Tibial artery (tissue), 4 donors: Measurements from ENCODE around the gene SLC9A9.

Experiments used
- DNase-seq, 2 donors: peaks; one replicate each; pipeline ENCODE4 v3.0.0-alpha.2; 2019
- H3K27ac ChIP-seq, 2 donors: fragments of 200-600 bp; sonication (generic) in 1 of 2; 1 replicate in 1 of 2; 2 replicates in 1 of 2; pipeline ENCODE4 v1.5.1; 2018 to 2019; ENCODE audit warnings: mild to moderate bottlenecking in 1 of 2
- H3K27me3 ChIP-seq, 2 donors: fragments of 200-600 bp; sonication (generic) in 1 of 2; one replicate each; pipeline versions ENCODE4 v1.5.1 to v1.6.0; 2016 to 2019
- H3K36me3 ChIP-seq, 3 donors: fragments of 200-600 bp; sonication (generic) in 2 of 3; one replicate each; pipeline ENCODE4 v1.5.1; 2016 to 2019; ENCODE audit warnings: mild to moderate bottlenecking in 2 of 3
- H3K4me1 ChIP-seq, 4 donors: fragments of 200-600 bp; sonication (generic) in 2 of 4; 1 replicate in 3 of 4; 2 replicates in 1 of 4; pipeline ENCODE4 v1.5.1; 2016 to 2019
- H3K4me3 ChIP-seq, 2 donors: fragments of 200-600 bp; sonication (generic) in 1 of 2; 1 replicate in 1 of 2; 2 replicates in 1 of 2; pipeline ENCODE4 v1.5.1; 2018 to 2019; ENCODE audit warnings: mild to moderate bottlenecking in 2 of 2
- H3K9me3 ChIP-seq, 3 donors: fragments of 200-600 bp; sonication (generic) in 1 of 3; one replicate each; pipeline ENCODE4 v1.5.1; 2016 to 2019
- intact Hi-C: fragments of 100-400 bp; cut with DNase I; formaldehyde crosslinking; loops from one replicate; pipeline ENCODE4 v1.15.0; 2023; ENCODE audit warnings: low total_unique reads
- TF ChIP-seq, protein P1 (sequence below), 2 experiments: fragments of 200-600 bp in 1 of 2; fragments of 450-650 bp in 1 of 2; IDR thresholded peaks; one replicate each; pipeline ENCODE4 v1.5.1; 2017 to 2019; ENCODE audit warnings: antibody characterized with exemption in 2 of 2, mild to moderate bottlenecking in 1 of 2, moderate library complexity in 1 of 2

Gene SLC9A9

DNA sequence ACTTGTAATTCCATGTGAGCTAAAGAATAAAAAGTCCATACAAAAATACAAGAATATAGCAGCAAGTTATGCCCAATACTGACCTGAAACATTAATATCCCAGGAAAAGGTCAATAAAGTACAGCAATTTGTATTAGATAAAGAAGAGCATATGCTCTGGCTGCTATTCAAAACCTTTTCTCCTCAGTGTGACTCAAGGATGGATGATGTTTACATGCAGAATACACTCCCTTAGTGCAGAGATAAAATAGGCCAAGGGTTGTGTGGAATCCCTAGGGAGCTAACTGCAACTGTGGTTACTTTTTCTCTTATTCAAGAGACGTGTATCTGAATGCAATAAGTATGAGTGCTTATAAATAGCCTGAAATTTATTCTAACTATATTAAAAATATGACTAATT is 78.7 kb downstream of the SLC9A9 start:
- H3K4me1 ChIP-seq: no peaks in the 10 kb centered on the region
- H3K27ac ChIP-seq: no peak overlapping the region
- intact Hi-C loops: no loop called here
- no peak for DNase-seq
- H3K36me3 ChIP-seq: no peaks in the 10 kb centered on the region
- H3K4me3 ChIP-seq: no peak overlapping the region
- H3K27me3 ChIP-seq: no peaks in the 10 kb centered on the region
- no peaks in the 10 kb centered on the region for H3K9me3 ChIP-seq
- TF ChIP-seq, protein P1, sequence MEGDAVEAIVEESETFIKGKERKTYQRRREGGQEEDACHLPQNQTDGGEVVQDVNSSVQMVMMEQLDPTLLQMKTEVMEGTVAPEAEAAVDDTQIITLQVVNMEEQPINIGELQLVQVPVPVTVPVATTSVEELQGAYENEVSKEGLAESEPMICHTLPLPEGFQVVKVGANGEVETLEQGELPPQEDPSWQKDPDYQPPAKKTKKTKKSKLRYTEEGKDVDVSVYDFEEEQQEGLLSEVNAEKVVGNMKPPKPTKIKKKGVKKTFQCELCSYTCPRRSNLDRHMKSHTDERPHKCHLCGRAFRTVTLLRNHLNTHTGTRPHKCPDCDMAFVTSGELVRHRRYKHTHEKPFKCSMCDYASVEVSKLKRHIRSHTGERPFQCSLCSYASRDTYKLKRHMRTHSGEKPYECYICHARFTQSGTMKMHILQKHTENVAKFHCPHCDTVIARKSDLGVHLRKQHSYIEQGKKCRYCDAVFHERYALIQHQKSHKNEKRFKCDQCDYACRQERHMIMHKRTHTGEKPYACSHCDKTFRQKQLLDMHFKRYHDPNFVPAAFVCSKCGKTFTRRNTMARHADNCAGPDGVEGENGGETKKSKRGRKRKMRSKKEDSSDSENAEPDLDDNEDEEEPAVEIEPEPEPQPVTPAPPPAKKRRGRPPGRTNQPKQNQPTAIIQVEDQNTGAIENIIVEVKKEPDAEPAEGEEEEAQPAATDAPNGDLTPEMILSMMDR (IDR thresholded peaks at IDR 0.05): no peak

DNA sequence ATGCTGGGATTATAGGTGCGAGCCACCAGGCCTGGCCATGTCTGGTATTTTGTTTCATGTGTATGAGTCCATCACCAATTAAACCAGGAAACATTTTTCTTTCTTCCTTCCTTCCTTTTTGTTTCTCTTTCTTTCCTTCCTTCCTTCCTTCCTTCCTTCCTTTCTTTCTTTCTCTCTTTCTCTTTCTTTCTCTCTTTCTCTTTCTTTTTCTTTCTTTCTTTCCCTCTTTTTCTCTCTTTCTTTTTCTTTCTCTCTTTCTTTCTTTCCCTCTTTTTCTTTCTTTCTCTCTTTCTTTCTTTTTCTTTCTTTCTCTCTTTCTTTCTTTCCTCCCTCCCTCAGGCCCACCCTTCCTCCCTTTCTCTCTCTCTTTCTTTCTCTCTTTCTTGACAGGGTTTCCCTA is 83.4 kb downstream of the SLC9A9 start:
- Histone ChIP-seq H3K27ac (no peak overlapping the region), H3K4me1 (no peaks in the 10 kb centered on the region), H3K27me3 (no peaks in the 10 kb centered on the region), H3K9me3 (no peaks in the 10 kb centered on the region), H3K36me3 (no peaks in the 10 kb centered on the region), H3K4me3 (no peak overlapping the region)
- DNase-seq: no peak
- TF ChIP-seq, protein P1 (IDR thresholded peaks at IDR 0.05): no peak
- intact Hi-C loops: no loop called here

DNA sequence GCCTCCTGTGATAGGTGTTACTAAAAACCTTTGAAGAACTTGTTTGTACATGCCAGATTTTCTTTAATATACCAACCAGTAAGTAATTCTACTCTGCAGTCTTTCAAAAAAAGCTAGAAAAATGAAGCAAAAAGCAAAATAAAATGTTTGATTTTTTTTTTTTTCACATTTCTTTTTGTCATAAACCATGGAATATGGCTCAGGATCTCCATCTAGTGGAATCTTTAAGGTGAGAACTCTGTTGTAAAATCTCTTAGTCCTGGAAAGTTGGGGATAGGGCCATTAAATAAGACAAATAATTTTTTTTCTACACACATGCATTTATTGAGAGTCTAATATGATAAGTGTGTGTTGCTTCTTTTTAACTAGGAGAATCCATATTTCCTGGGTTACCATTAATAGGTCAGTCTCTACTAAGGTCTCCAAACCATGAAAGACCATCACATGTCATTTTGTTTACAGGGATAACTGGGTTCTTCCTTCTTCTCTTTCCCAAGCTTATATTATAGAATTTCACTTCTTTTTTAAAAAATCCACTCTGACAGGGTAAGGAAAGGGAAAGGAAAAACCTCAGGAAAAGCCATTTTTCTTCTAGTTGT is 84.6 kb downstream of the SLC9A9 start:
- Histone ChIP-seq H3K4me1 (no peaks in the 10 kb centered on the region), H3K27me3 (no peaks in the 10 kb centered on the region), H3K4me3 (no peak overlapping the region), H3K9me3 (no peaks in the 10 kb centered on the region), H3K27ac (no peak overlapping the region), H3K36me3 (no peaks in the 10 kb centered on the region)
- intact Hi-C loops: no loop called here
- TF ChIP-seq, protein P1 (IDR thresholded peaks at IDR 0.05): peak in 1 of 2 experiments; percentile 9
- DNase-seq: no peak

DNA sequence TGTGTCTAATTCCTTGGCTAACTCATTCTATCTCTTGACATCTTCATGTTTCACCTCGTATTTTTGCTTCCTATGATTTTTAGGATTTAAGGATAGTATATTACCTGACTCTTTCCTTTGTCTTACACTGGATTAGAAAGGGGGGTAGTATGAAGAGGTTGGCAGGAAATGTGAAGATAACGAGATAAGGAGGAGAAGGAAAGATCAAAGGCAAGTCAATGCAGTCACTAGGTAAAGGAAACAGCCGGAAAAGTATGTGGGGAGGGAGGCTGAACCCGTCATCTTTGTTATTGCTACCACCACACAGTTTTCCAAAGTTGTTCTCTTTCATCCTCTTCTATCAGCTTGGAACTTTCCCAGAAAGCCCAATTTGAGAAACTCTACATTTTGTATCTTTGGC is 90.6 kb downstream of the SLC9A9 start:
- no peak overlapping the region for H3K4me3 ChIP-seq
- no peak overlapping the region for H3K27ac ChIP-seq
- no peaks in the 10 kb centered on the region for H3K36me3 ChIP-seq
- no peaks in the 10 kb centered on the region for H3K9me3 ChIP-seq
- no peaks in the 10 kb centered on the region for H3K27me3 ChIP-seq
- TF ChIP-seq, protein P1 (IDR thresholded peaks at IDR 0.05): no peak
- intact Hi-C loops: no loop called here
- H3K4me1 ChIP-seq: no peaks in the 10 kb centered on the region
- DNase-seq: no peak

DNA sequence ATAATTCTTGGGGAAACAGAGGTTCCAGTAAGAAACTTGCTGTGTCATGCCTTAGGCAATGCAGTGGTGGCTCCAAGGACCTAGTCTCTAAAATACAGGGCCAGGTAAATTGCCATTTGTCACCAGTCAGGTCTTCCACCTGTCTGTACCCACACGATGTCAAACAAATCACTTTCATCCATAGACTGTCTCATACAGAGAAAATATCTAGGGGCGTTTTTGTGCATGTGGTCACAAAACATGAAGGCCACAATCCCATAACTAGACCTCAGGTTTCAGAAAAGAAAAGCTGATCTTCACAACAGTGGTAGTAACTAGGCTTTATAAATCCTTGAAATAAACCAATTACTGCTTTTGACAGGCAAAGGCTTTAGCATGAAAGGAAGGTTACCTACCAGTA is 92.3 kb downstream of the SLC9A9 start:
- TF ChIP-seq, protein P1 (IDR thresholded peaks at IDR 0.05): no peak
- no peak overlapping the region for H3K4me3 ChIP-seq
- no peaks in the 10 kb centered on the region for H3K9me3 ChIP-seq
- intact Hi-C loops: no loop called here
- H3K27me3 ChIP-seq: no peaks in the 10 kb centered on the region
- H3K36me3 ChIP-seq: no peaks in the 10 kb centered on the region
- H3K4me1 ChIP-seq: no peaks in the 10 kb centered on the region
- DNase-seq: no peak
- no peak overlapping the region for H3K27ac ChIP-seq

DNA sequence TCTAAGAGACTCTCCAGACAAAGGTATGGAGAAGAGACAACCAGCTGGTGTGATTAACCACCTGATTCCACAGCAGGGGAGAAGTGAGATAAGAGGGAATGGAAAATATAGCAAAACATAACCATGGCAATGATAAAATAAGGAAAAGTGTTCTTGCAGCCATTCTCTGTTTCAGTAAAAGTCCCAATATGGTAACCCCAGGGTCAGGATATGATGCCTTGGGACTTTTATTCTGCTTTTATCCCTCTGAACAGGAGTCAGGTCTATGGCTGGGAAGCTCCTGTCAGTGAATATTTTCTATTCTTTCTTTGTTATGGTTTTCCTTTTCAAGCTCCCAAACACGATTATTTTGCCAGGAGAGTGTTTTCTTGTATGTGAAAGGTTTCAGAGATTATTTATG is 94.2 kb downstream of the SLC9A9 start:
- no peak overlapping the region for H3K27ac ChIP-seq
- no peak for DNase-seq
- no peaks in the 10 kb centered on the region for H3K36me3 ChIP-seq
- TF ChIP-seq, protein P1 (IDR thresholded peaks at IDR 0.05): no peak
- no peak overlapping the region for H3K4me3 ChIP-seq
- intact Hi-C loops: no loop called here
- H3K9me3 ChIP-seq: no peaks in the 10 kb centered on the region
- no peaks in the 10 kb centered on the region for H3K27me3 ChIP-seq
- H3K4me1 ChIP-seq: no peaks in the 10 kb centered on the region
